ENCODE measurements around the gene GFER.

Gene GFER

GRCh38 chr16:1991948-1992703 is 8.1 kb downstream of the GFER start:
- DNase-seq = peak in 1 of 2 experiments; percentile 8

GRCh38 chr16:1992704-1993317 is 8.8 kb downstream of the GFER start:
- no peak for DNase-seq

GRCh38 chr16:1993731-1994131 is 9.7 kb downstream of the GFER start:
- no peak for DNase-seq

GRCh38 chr16:1997494-1998359 is 13.7 kb downstream of the GFER start:
- DNase-seq = no peak

GRCh38 chr16:1998360-1998835 is 14.4 kb downstream of the GFER start:
- no peak for DNase-seq

- DNase-seq = no peak
Measured at GRCh38 chr16:1998852-1999801, 15.1 kb downstream of the GFER start.

GRCh38 chr16:1999866-2000514 is 16.0 kb downstream of the GFER start:
- DNase-seq = no peak

GRCh38 chr16:2001035-2001434 is 17.0 kb downstream of the GFER start:
- DNase-seq = no peak

GRCh38 chr16:2001456-2002355 is 17.7 kb downstream of the GFER start:
- no peak for DNase-seq

GRCh38 chr16:2002406-2003230 is 18.6 kb downstream of the GFER start:
- DNase-seq = no peak

- DNase-seq = no peak
Measured at GRCh38 chr16:2003231-2003826, 19.3 kb downstream of the GFER start.

GRCh38 chr16:2003827-2004641 is 20.0 kb downstream of the GFER start:
- DNase-seq = peak in 1 of 2 experiments; percentile 63

GRCh38 chr16:2004795-2005517 is 21.0 kb downstream of the GFER start:
- DNase-seq = no peak

- DNase-seq = no peak
Measured at GRCh38 chr16:2005646-2006045, 21.7 kb downstream of the GFER start.

GRCh38 chr16:2006317-2006716 is 22.3 kb downstream of the GFER start:
- no peak for DNase-seq

- no peak for DNase-seq
Measured at GRCh38 chr16:2007081-2007836, 23.3 kb downstream of the GFER start.

- no peak for DNase-seq
Measured at GRCh38 chr16:2008009-2008526, 24.1 kb downstream of the GFER start.
